ENCODE measurements around the gene TERT.

DNA sequence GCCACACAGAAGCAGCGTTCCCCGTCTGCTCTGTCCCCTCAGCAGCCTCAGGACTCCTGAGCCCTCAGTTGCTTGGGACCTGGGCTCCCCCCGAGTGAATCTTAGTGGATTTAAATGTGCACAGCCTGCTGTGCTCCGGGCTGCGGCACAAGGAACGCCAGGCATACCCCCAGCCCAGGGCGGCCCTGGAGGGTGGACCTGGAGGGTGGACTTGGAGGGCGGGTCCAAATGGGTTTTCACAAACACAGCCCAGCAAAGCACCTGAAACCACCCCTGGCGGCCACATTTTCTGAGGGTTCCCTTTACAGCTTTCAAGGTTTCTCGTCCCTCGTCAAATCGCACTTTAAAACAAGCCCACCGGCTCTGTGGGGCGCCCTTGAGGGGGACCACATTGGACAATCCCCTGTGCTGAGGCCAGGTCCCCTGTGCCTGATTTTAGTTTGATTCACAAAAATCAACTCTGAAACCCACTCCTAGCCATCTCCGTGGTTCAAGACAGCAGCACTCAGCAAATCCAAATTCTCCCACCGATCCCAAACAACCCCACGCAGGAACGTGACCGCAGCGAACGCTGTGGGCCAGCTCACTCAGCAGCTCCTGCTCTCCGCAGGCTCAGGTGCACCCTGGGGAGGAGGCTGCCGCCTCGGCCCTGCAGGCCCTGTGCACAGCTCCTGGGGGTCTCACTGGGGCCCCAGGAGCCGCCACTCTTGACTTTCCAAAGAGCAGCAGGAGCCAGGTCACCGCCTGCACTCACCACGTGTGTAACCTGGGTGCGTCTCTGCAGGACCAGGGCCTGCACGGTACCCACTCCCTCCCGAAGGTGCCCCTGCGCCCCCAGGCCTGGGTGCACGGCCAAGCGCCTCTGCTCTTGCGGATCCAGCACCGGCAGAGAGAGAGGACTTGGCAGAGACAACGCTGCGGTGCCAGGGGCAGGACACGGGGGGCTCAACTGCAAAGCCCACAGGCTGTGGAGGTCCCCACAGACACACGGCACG, 29.1 kb downstream of the TERT start:
- TF ChIP-seq, protein P1, sequence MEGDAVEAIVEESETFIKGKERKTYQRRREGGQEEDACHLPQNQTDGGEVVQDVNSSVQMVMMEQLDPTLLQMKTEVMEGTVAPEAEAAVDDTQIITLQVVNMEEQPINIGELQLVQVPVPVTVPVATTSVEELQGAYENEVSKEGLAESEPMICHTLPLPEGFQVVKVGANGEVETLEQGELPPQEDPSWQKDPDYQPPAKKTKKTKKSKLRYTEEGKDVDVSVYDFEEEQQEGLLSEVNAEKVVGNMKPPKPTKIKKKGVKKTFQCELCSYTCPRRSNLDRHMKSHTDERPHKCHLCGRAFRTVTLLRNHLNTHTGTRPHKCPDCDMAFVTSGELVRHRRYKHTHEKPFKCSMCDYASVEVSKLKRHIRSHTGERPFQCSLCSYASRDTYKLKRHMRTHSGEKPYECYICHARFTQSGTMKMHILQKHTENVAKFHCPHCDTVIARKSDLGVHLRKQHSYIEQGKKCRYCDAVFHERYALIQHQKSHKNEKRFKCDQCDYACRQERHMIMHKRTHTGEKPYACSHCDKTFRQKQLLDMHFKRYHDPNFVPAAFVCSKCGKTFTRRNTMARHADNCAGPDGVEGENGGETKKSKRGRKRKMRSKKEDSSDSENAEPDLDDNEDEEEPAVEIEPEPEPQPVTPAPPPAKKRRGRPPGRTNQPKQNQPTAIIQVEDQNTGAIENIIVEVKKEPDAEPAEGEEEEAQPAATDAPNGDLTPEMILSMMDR (IDR thresholded peaks at IDR 0.05), result no peak
- TF ChIP-seq, protein P2, sequence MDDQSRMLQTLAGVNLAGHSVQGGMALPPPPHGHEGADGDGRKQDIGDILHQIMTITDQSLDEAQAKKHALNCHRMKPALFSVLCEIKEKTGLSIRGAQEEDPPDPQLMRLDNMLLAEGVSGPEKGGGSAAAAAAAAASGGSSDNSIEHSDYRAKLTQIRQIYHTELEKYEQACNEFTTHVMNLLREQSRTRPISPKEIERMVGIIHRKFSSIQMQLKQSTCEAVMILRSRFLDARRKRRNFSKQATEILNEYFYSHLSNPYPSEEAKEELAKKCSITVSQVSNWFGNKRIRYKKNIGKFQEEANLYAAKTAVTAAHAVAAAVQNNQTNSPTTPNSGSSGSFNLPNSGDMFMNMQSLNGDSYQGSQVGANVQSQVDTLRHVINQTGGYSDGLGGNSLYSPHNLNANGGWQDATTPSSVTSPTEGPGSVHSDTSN (IDR thresholded peaks at IDR 0.05), result no peak
- TF ChIP-seq CHD4 (IDR thresholded peaks at IDR 0.05; ENCODE audit: borderline replicate concordance) (no peak), CEBPB (IDR thresholded peaks at IDR 0.05) (no peak), HOXB13 (CRISPR knock-in tag; IDR thresholded peaks at IDR 0.05; ENCODE audit: low read depth) (no peak), NPAS2 (CRISPR knock-in tag; IDR thresholded peaks at IDR 0.05; ENCODE audit: borderline replicate concordance) (no peak), KDM5A (IDR thresholded peaks at IDR 0.05) (no peak), RCOR1 (IDR thresholded peaks at IDR 0.05; ENCODE audit: low read depth, low read length) (no peak), MYC (IDR thresholded peaks at IDR 0.05; ENCODE audit: borderline replicate concordance, low read length) (no peak)
- TF ChIP-seq, protein P3, sequence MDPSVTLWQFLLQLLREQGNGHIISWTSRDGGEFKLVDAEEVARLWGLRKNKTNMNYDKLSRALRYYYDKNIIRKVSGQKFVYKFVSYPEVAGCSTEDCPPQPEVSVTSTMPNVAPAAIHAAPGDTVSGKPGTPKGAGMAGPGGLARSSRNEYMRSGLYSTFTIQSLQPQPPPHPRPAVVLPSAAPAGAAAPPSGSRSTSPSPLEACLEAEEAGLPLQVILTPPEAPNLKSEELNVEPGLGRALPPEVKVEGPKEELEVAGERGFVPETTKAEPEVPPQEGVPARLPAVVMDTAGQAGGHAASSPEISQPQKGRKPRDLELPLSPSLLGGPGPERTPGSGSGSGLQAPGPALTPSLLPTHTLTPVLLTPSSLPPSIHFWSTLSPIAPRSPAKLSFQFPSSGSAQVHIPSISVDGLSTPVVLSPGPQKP (IDR thresholded peaks at IDR 0.05; ENCODE audit: low read depth, low read length), result no peak
- TF ChIP-seq, protein P4, sequence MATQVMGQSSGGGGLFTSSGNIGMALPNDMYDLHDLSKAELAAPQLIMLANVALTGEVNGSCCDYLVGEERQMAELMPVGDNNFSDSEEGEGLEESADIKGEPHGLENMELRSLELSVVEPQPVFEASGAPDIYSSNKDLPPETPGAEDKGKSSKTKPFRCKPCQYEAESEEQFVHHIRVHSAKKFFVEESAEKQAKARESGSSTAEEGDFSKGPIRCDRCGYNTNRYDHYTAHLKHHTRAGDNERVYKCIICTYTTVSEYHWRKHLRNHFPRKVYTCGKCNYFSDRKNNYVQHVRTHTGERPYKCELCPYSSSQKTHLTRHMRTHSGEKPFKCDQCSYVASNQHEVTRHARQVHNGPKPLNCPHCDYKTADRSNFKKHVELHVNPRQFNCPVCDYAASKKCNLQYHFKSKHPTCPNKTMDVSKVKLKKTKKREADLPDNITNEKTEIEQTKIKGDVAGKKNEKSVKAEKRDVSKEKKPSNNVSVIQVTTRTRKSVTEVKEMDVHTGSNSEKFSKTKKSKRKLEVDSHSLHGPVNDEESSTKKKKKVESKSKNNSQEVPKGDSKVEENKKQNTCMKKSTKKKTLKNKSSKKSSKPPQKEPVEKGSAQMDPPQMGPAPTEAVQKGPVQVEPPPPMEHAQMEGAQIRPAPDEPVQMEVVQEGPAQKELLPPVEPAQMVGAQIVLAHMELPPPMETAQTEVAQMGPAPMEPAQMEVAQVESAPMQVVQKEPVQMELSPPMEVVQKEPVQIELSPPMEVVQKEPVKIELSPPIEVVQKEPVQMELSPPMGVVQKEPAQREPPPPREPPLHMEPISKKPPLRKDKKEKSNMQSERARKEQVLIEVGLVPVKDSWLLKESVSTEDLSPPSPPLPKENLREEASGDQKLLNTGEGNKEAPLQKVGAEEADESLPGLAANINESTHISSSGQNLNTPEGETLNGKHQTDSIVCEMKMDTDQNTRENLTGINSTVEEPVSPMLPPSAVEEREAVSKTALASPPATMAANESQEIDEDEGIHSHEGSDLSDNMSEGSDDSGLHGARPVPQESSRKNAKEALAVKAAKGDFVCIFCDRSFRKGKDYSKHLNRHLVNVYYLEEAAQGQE (IDR thresholded peaks at IDR 0.05), result no peak
